WTC11 (cell line): ENCODE results near the gene MOB1B. TPM values are rescaled to one million over a fixed set of nuclear protein-coding genes. Genes with fewer than 3 reads are reported as not detected.

Experiments
- ATAC-seq: fragments of 200-7000 bp; cut with Tn5 transposase; 2 replicates; pipeline ENCODE4 v1.10.0; 2021; ENCODE audit warnings: mild to moderate bottlenecking, moderate library complexity
- CTCF ChIA-PET: fragments of 300-600 bp; sonication (Branson Sonifier 250); formaldehyde crosslinking; loops from one replicate; lab custom pipeline; 2021; ENCODE audit warnings: antibody characterized with exemption; lab: Charles Lee
- POLR2A ChIA-PET: fragments of 350-600 bp; sonication (Branson Sonifier 250); formaldehyde crosslinking; loops from one replicate; lab custom pipeline; 2021; ENCODE audit warnings: antibody characterized with exemption; lab: Charles Lee
- DNase-seq: peaks from one replicate; pipeline ENCODE4 v3.0.0; 2021; ENCODE audit warnings: low spot score
- H3K27ac Mint-ChIP-seq: 2 replicates; pipeline ENCODE4 v1.8.0; 2021; ENCODE audit warnings: mixed read lengths
- H3K27me3 Mint-ChIP-seq: 2 replicates; pipeline ENCODE4 v1.8.0; 2021; ENCODE audit warnings: low read depth, mild to moderate bottlenecking, moderate library complexity, mixed read lengths
- H3K36me3 Mint-ChIP-seq: 2 replicates; pipeline ENCODE4 v1.8.0; 2021; ENCODE audit warnings: mixed read lengths
- H3K4me1 Mint-ChIP-seq: 2 replicates; pipeline ENCODE4 v1.8.0; 2022; ENCODE audit warnings: mixed read lengths
- H3K4me3 Mint-ChIP-seq: 2 replicates; pipeline ENCODE4 v1.8.0; 2021; ENCODE audit warnings: mild to moderate bottlenecking, moderate library complexity, mixed read lengths
- H3K9me3 Mint-ChIP-seq: 2 replicates; pipeline ENCODE4 v1.8.0; 2021; ENCODE audit warnings: mixed read lengths
- AFF4 ChIP-seq: sonication (generic); formaldehyde crosslinking; IDR thresholded peaks from 2 replicates; pipeline ENCODE4 v1.8.1; 2023; ENCODE audit warnings: mild to moderate bottlenecking, missing genetic modification reagents, borderline replicate concordance
- ESRRA ChIP-seq: sonication (generic); formaldehyde crosslinking; IDR thresholded peaks from 2 replicates; pipeline ENCODE4 v1.8.1; 2022; ENCODE audit warnings: mild to moderate bottlenecking, missing genetic modification reagents, borderline replicate concordance
- FOXJ3 ChIP-seq: sonication (generic); formaldehyde crosslinking; IDR thresholded peaks from 2 replicates; pipeline ENCODE4 v1.9.0; 2021; ENCODE audit warnings: missing genetic modification reagents, mild to moderate bottlenecking, borderline replicate concordance
- IRF2 ChIP-seq: sonication (generic); formaldehyde crosslinking; IDR thresholded peaks from 2 replicates; pipeline ENCODE4 v1.8.0; 2022; ENCODE audit warnings: low read depth, missing genetic modification reagents, borderline replicate concordance
- MLX ChIP-seq: sonication (generic); formaldehyde crosslinking; IDR thresholded peaks from 2 replicates; pipeline ENCODE4 v1.8.1; 2023; ENCODE audit warnings: mild to moderate bottlenecking, missing genetic modification reagents, moderate library complexity
- MXD4 ChIP-seq: fragments of 250-450 bp; sonication (Bioruptor Pico); IDR thresholded peaks from 2 replicates; pipeline ENCODE4 v1.8.0; 2021; ENCODE audit warnings: mild to moderate bottlenecking, moderate library complexity, borderline replicate concordance
- NFATC4 ChIP-seq: fragments of 250-450 bp; sonication (Bioruptor Pico); IDR thresholded peaks from 2 replicates; pipeline ENCODE4 v1.9.0; 2021; ENCODE audit warnings: mild to moderate bottlenecking
- PREB ChIP-seq: sonication (generic); formaldehyde crosslinking; IDR thresholded peaks from 2 replicates; pipeline ENCODE4 v1.8.1; 2022; ENCODE audit warnings: mild to moderate bottlenecking, missing genetic modification reagents, moderate library complexity, borderline replicate concordance
- SMAD4 ChIP-seq: sonication (generic); formaldehyde crosslinking; IDR thresholded peaks from 2 replicates; pipeline ENCODE4 v1.8.0; 2022; ENCODE audit warnings: mild to moderate bottlenecking, missing genetic modification reagents
- TEAD1 ChIP-seq: sonication (generic); formaldehyde crosslinking; IDR thresholded peaks from 2 replicates; pipeline ENCODE4 v1.8.0; 2022; ENCODE audit warnings: mild to moderate bottlenecking, missing genetic modification reagents
- ZNF281 ChIP-seq: sonication (generic); formaldehyde crosslinking; IDR thresholded peaks from 2 replicates; pipeline ENCODE4 v1.8.0; 2023; ENCODE audit warnings: mild to moderate bottlenecking, missing genetic modification reagents
- ZNF317 ChIP-seq: sonication (generic); formaldehyde crosslinking; IDR thresholded peaks from 2 replicates; pipeline ENCODE4 v1.8.1; 2023; ENCODE audit warnings: low read depth, mild to moderate bottlenecking, moderate library complexity, missing genetic modification reagents, borderline replicate concordance
- ZNF425 ChIP-seq: fragments of 250-450 bp; sonication (Bioruptor Pico); conservative IDR thresholded peaks from 2 replicates; pipeline ENCODE4 v1.9.0; 2021; ENCODE audit warnings: mild to moderate bottlenecking
- total RNA-seq: library from RNA; stranded (reverse); gene quantifications from 3 replicates; pipeline ENCODE4 v1.2.3, GENCODE V29; 2021
- TF ChIP-seq, protein P1 (sequence below): sonication (generic); formaldehyde crosslinking; IDR thresholded peaks from 2 replicates; pipeline ENCODE4 v1.8.0; 2023; ENCODE audit warnings: missing genetic modification reagents

MOB1B gene
- total RNA-seq, 1 experiment from 2014 or later, result 28.0 TPM

DNA sequence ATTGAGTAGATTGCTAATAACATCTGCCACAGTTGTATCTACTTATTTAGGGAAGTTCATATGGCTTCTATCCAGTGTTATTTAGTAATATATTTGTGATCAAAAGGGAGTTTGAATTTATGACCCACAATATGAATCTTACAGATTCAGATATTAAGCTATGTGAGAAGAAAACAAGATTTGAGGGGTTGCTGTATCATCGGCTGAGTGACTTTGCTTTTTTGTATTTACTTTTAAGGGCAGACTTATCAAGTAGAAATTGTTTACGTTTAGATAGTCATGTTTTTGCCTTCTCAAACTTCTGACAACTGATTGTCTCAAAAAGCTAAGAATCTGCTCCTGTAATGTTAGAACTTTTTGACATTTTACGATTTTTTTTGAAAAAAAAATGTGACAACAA is 74.1 kb downstream of the MOB1B start:
- Mint-ChIP-seq H3K27ac (no peak overlapping the region), H3K27me3 (no peaks in the 10 kb centered on the region), H3K36me3 (peaks cover 27% of the 10 kb centered on the region), H3K4me3 (no peak overlapping the region), H3K9me3 (no peaks in the 10 kb centered on the region), H3K4me1 (peaks cover 4% of the 10 kb centered on the region; the same call in 1 of the 2 replicates)
- TF ChIP-seq ZNF317 (CRISPR knock-in tag), result no peak
- no peak for TF ChIP-seq MLX (CRISPR knock-in tag)
- TF ChIP-seq ESRRA, result no peak
- TF ChIP-seq PREB (CRISPR knock-in tag), result no peak
- TF ChIP-seq, protein P1, sequence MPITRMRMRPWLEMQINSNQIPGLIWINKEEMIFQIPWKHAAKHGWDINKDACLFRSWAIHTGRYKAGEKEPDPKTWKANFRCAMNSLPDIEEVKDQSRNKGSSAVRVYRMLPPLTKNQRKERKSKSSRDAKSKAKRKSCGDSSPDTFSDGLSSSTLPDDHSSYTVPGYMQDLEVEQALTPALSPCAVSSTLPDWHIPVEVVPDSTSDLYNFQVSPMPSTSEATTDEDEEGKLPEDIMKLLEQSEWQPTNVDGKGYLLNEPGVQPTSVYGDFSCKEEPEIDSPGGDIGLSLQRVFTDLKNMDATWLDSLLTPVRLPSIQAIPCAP (CRISPR knock-in tag), result no peak
- TF ChIP-seq IRF2 (CRISPR knock-in tag), result no peak
- TF ChIP-seq NFATC4, result no peak
- no peak for TF ChIP-seq ZNF425 (CRISPR knock-in tag)
- no peak for TF ChIP-seq AFF4
- TF ChIP-seq FOXJ3 (CRISPR knock-in tag), result no peak
- TF ChIP-seq ZNF281 (CRISPR knock-in tag), result no peak
- TF ChIP-seq SMAD4 (CRISPR knock-in tag), result no peak
- TF ChIP-seq MXD4 (CRISPR knock-in tag), result no peak
- TF ChIP-seq TEAD1, result no peak
- CTCF ChIA-PET, result interaction anchor here (0.6 kb wide), 1 partner anchor 254 kb away, joined by 3 read pairs; no protein-coding TSS in a partner anchor
- ATAC-seq (no peak), DNase-seq (no peak)
- POLR2A ChIA-PET, result no interaction called here
